ENCODE data around the gene CMAS.

DNA sequence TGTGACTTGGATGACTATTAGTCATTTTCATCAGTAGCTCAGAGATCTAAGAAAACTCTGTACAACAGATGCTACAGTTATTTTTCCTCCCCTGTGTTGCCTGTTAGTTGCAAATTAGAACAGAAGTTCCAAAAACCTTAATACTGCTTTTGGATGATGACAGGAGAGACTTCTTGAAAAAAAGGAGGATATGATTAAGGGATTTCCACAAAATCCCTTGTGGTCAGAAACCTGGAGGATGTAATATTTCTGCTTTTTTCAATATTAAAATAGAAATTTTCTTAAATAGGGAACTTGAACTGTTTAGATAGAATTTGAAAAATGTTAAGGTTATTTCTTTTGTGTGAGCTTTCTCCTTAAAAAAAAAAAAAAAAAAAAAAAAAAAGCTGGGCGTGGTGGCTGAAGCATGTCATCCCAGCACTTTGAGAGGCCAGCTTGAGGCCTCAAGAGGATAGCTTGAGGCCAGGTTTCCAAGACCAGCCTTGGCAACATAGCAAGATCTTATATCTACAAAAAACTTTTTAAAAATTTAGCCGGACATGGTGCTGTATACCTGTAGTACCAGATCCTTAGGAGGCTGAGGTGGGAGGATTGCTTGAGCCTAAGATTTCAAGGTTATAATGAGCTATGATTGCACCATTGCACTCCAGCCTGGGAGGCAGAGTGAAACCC, 14.1 kb downstream of the CMAS start:
- no peak for TF ChIP-seq POLR2A (IDR thresholded peaks at IDR 0.05; ENCODE audit: control extremely low read depth in 1 of 2, low read depth in 2 of 2, low read length in 2 of 2)
- TF ChIP-seq, protein P1, sequence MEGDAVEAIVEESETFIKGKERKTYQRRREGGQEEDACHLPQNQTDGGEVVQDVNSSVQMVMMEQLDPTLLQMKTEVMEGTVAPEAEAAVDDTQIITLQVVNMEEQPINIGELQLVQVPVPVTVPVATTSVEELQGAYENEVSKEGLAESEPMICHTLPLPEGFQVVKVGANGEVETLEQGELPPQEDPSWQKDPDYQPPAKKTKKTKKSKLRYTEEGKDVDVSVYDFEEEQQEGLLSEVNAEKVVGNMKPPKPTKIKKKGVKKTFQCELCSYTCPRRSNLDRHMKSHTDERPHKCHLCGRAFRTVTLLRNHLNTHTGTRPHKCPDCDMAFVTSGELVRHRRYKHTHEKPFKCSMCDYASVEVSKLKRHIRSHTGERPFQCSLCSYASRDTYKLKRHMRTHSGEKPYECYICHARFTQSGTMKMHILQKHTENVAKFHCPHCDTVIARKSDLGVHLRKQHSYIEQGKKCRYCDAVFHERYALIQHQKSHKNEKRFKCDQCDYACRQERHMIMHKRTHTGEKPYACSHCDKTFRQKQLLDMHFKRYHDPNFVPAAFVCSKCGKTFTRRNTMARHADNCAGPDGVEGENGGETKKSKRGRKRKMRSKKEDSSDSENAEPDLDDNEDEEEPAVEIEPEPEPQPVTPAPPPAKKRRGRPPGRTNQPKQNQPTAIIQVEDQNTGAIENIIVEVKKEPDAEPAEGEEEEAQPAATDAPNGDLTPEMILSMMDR (IDR thresholded peaks at IDR 0.05; ENCODE audit: control extremely low read depth in 1 of 3, insufficient read depth in 1 of 3, low read depth in 1 of 3, low read length in 3 of 3) = no peak
- TF ChIP-seq POLR2AphosphoS5 (IDR thresholded peaks at IDR 0.05; ENCODE audit: low read depth, low read length) = no peak
- no peak for TF ChIP-seq SIN3A (conservative IDR thresholded peaks at IDR 0.05 in 1 of 2, IDR thresholded peaks at IDR 0.05 in 1 of 2; ENCODE audit: low read depth in 1 of 2, low read length in 2 of 2)
- TF ChIP-seq JUND (IDR thresholded peaks at IDR 0.05; ENCODE audit: low read length) = no peak
- TF ChIP-seq GABPA (IDR thresholded peaks at IDR 0.05; ENCODE audit: borderline replicate concordance, insufficient read depth, low read length) = no peak
- TF ChIP-seq, protein P2, sequence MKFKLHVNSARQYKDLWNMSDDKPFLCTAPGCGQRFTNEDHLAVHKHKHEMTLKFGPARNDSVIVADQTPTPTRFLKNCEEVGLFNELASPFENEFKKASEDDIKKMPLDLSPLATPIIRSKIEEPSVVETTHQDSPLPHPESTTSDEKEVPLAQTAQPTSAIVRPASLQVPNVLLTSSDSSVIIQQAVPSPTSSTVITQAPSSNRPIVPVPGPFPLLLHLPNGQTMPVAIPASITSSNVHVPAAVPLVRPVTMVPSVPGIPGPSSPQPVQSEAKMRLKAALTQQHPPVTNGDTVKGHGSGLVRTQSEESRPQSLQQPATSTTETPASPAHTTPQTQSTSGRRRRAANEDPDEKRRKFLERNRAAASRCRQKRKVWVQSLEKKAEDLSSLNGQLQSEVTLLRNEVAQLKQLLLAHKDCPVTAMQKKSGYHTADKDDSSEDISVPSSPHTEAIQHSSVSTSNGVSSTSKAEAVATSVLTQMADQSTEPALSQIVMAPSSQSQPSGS (IDR thresholded peaks at IDR 0.05; ENCODE audit: low read length) = no peak
- no peak for TF ChIP-seq FOSL1 (IDR thresholded peaks at IDR 0.05; ENCODE audit: insufficient read depth, low read depth, low read length)
